ENCODE measurements around the gene ZNF428.
"Not testable (repeated sequence)": the region's sequence is repeated elsewhere in the genome, so short reads cannot be mapped to it uniquely, and the experiment has no call there.

Gene ZNF428

DNA sequence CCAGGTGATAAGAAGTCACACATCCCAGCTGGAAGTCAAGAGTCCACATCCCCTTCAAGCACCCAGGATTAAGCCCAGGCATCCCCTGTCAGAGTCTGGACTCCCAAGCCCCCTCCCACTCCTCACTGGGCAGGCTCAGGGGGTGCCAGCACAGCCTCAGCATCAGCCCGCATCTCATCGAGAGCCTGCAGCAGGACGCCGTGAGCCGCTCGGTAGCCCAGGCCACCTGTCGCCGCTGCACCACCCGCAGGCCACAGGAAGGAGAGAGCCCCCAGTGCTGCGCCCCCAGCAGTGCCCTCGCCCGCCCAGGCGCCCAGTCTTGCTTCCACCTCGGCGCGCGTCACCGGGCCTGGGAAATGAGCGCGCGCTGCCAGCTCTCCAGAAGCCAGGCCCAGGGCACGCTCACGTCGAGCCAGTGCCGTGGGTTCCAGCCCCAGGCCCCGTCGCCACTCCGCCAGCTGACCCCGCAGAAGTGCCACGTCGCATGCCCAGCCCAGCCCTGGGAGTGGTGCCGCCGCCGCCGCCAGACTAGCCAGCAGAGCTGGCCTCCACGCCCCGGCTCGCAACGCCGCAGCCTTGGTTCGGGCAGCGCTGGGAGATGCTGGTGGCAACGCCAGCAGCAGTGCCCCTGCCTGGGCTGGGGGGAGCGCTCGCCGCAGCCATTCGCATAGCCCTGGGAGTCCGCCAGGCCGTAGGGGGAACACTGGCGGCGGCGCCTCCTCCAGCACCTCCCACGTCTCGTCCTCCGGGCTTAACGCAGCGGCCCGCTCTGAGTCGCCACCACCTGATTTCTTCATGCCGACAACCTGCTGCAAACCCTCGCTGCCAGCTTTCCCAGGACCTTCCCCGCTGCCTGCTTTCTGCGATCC, 27.3 kb downstream of the ZNF428 start:
- DNase-seq, result no peak

DNA sequence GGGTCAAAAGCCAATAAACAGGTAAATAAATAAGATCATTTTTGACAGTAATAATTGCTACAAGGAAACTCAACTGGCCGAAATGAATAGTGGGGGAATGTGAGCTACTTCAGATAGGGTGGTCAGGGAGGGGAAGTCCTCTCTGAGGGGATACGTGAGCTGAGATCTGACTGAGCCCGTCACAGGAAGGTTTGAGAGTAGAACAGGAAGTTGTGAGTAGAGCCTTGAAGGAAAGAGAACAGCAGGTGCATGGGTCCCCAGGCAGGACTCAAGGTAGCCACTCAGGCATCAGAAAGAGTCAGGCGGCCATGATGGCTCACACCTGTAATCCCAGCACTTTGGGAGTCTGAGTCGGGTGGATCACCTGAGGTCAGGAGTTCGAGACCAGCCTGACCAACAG, 29.8 kb downstream of the ZNF428 start:
- no peak for DNase-seq

DNA sequence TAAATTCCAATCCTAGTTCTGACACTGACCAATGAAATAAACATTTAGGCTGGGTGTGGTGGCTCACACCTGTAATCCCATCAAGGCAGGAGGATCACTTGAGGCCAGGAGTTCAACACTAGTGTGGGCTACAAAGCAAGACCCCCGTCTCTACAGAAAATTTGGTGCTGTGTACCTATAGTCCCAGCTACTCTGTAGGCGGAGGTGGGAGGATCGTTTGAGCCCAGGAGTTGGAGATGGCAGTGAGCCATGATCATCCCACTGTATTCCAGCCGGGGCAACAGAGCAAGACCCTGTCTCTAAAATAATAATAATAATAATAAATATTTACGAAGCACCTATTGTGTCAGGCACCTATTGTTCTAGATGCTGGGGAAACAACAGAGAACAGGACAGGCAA, 30.2 kb downstream of the ZNF428 start:
- no peak for DNase-seq

DNA sequence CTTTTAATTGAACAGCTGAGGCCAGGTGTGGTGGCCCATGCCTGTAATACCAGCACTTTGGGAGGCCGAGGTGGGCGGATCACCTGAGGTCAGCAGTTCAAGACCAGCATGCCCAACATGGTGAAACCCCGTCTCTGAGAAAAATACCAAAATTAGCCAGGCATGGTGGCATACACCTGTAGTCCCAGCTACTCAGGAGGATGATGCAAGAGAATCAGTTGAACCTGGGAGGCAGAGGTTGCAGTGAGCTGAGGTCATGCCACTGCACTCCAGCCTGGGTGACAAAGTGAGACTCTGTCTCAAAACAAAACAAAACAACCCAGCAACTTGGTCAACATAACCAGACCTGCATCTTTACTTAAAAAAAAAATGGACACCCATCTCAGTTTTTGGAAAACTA, 32.4 kb downstream of the ZNF428 start:
- not testable (repeated sequence) for DNase-seq

DNA sequence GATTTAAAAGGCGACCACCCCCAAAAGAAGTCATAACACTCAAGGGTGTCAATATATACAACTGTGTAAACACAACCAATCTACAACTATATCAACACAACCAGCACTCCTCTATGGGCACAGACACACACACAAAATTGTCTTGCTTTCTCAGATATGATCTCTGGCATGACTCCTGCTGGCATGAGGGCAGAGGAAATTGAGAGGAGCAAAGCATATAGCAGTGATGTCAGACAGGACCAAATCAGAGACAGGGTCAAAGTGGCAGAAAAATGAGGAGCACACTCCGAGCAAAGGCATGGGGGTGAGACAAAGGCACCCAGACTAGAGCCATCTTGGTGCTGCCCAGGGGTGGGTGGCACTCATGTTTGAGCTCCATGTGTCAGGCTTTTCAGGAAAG, 33.1 kb downstream of the ZNF428 start:
- no peak for DNase-seq

DNA sequence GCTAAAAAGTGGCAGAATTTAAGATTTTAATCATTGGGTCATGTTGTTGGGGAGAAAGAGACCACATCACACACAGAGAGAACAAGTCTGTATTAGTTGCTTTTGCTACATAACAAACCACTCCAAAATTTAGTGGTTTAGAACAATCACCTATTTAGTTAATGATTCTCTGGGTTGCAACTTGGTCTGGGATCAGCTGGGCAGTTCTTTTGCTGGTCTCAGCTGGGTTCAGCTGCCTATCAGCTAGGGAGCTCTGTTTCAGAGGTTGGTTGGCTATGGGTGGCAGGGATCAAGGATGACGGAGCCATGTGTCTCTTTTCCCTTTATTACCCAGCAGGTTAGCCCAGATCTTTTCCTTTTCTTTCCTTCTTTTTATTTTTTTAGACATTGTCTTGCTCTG, 34.9 kb downstream of the ZNF428 start:
- no peak for DNase-seq

DNA sequence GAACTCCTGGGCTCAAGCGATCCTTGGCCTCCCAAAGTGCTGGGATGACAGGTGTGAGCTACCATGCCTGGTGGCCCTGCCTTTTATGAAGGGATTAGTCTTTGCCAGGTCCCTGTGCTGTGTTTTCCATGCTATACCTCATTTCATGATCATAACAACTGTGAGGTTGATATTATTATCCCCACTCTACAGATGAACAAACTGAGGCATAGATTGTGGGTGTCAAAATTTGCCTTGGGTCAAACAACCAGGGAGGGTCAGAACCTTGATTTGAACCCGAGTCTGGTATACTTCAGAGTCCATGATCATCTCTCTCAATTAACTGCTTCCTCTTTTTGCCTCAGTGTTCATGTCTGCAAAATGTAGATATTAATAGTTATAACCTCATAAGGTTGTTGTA, 36.9 kb downstream of the ZNF428 start:
- no peak for DNase-seq

DNA sequence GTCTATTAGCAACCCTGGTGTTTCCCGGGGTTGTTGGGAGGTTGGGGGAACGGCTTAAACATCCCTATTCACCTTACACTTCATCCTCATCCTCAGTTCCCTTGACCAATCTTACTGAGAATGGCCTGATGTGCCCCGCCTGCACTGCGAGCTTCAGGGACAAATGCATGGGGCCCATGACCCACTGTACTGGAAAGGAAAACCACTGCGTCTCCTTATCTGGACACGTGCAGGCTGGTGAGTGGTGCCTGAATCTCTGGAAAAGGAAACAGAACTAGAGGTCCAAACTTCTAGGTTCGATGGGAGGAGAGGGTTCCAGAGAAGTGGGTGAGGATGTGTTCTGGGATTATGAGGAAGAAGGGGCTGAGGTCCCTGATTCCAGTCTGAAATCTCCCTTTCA, 38.0 kb downstream of the ZNF428 start:
- DNase-seq, result no peak

DNA sequence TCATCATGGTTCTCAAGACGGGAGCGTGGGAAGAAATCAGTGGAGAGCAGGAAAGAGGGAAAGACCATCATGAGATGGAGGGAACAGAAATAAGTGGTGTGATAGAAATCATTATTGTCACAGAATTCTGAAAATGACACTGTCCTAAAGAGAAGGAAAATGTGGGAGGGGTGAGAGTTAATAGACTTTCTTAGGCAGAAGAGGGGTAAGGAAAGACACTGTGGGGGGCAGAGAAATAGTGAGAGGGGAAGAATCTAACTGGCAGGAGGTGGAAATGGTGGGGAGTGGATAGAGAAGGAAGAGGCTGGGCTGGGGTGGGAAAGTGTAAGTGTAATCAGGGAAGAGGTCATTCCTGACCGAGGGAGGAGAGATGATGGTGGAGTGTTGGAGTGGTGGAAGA, 40.6 kb downstream of the ZNF428 start:
- DNase-seq, result no peak

DNA sequence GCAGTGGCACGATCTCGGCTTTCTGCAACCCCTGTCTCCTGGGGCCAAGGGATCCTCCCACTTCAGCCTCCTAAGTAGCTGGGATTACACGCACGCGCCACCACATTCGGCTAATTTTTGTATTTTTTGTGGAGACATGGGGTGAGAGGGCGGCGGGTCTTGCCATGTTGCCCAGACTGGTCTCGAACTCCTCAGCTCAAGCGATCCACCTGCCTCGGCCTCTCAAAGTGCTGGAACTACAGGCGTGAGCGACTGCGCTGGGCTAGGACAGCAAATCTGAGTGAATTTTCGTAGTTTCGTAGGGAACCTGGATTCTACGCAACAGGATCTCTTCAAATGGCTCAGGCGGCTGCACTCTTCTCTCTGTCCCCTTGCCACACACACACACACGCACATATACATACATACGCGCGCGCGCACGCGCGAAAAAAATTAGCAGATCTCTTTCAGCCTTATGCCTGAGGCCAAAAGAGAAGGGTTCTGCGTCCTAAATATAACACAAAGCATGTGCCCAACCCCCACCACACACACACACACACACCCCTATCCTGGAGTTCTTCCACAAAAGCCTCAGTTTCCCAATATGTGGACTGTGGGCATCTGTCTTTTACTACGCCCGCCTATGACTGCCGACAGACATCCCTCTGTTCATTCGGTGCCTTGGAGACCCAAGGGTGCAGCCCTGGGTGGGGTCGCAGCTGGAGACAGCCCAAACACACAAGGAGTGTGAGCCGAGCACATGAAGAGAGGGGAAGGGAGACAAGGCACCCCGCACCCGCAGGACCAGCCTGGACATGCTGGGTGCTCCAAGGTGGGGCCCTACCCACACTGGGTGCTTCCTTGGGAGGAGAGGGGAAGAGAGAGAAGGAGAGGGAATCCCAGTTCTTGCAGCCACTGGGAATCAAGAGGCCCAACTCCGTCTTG, 43.2 kb downstream of the ZNF428 start:
- DNase-seq, result peak; percentile 15

DNA sequence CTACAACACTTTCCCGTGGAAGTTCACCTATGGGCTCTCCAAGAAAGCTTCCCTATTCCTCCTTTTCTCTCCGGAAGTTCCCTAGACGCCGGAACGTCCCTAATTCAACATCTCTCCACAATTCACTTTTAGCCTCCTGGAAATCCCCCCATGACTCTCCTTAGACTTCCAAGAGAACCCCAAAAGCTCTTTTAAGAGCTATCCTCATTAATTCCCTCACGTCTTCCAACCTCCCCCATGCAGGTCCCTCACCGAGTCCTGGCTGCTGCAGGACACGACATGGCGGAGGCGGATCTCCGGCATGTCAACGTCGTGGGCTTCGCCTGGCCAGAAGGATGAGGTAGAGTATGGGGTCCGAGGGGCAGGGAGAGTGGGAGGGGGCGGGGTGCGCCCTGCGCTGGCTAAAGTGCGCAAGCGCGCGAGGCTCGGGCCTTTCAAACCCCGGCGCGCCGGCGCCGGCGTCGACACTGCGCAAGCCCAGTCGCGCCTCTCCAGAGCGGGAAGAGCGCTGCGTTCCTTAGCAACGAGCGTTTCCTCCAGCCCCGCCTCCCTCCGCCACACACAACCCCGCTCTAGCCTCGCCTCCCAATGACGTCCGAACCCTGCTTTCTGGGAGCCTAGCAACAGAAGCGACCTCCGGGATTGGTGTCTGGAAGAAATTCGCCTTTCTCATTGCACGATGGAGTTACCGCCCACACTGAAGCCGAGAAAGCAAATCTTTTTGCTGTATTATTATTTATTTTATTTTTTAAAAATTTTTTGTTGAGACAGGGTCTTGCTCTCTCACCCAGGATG, 44.1 kb downstream of the ZNF428 start, which contains the start of the genes PINLYP and XRCC1:
Gene PINLYP, plus strand, starts transcription at position 646 of the 795 bp plus-strand sequence. CDS start 1,391 bp downstream, outside the sequence.
Gene XRCC1, minus strand, starts transcription at position 372 of the 795 bp plus-strand sequence. Its CDS starts 69 bp downstream, at position 303.
- DNase-seq, result peak; percentile 91

DNA sequence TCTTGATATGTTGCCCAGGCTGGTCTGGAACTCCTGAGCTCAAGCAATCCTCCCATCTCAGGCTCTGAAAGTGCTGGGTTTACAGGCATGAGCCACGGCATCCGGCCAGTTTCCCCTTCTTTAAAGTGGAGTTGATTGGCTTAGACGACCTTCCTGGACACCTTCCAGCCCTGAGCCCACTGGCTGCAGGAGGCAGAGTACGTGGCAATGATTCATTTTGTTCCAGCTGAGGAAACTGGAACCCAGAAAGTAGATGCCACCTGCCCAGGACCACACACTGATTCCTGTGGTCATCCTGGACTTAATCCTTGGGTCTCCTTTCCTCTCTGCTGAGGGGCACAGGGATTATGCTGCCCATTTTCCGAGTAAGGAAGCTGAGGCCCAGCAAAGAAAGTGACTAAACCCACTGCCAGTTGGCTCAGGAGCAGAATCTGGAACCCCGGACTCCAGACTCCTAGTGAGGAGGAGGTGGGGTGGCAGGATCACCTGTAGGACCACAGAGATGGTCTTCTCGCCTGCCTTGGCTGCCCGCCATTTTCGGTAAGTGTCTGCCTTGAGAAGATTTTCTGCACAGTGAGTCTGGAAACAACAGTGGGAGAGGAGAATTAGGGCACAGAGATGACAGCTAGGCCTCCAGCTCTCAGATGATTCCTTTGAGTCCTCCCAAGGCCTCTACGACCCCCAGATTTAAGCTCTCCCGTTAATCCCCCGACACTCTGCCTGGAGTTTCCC, 44.8 kb downstream of the ZNF428 start:
- no peak for DNase-seq

DNA sequence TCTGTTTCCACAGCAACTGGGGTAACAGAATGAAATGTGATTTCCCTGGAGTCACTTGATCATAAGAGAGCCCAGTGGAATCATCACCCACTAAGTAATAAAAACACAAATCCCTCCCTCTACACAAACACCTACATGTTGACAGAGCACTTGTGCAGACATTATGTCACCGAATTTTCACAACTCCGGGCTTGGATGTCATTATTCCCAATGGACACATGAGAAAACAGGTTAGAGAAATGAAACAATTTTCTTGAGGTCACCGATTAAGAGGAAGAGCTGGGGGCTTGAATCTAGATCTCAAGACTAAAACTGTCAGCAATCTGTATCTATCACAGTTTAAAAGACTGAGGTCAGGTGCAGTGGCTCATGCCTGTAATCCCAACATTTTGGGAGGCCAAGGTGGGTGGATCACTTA, 47.2 kb downstream of the ZNF428 start:
- DNase-seq, result no peak

DNA sequence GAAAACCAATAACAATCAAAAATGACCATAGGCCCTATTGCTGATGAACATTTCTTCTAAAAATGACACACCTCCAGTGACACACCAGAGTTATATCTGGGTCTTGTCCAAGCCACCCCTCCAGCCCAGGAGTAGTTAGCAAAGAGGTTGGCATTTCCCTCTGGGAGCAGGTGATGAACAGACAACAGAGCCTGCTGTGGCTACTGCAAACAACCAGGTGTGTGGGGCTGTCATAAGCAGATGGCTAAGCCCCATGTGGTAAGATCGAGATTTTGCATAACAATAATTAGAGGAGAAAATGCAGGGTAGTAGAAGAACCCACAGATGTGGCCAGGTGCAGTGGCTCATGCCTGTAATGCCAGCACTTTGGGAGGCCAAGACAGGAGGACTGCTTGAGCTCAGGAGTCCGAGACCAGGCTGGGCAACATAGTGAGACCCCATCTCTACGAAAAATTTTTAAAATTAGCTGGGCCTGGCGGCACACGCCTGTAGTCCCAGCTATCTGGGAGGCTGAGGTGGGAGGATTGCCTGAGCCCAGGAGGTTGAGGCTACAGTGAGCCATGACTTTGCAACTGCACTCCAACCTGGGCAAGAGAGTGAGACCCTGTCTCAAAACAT, 49.1 kb downstream of the ZNF428 start:
- peak; percentile 24 for DNase-seq

DNA sequence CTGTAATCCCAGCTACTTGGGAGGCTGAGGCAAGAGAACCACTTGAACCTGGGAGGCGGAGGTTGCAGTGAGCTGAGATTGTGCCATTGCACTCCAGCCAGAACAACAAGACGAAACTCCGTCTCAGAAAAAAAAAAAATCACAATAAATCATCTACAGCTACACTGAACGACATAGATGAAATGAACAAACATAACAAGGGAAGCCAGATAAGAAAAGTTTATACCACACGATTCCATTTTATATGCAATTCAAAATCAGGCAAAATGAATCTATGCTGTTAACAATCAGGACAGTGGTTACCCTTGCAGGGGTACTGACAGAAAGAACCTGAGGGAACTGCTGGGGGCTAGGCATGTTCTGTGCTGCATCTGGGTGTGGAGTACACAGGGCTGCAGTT, 49.8 kb downstream of the ZNF428 start:
- no peak for DNase-seq

DNA sequence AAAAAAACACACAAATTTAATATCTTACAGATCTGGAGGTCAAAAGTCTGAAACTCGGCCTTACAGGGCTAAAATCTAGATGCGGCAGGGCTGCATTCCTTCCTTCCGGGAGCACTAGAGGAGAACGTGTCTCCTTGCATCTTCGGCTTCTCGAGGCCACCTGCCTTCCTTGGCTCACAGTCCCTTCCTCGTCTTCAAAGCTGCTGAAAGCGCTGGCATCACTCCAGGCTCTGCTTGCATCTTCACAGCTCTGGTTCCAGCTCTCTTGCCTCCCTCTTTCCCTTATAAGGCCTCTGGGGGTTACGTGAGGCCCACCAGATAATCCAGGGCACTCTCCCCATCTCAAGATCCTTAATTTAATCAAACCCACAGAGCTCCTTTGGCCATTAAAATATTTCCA, 54.6 kb downstream of the ZNF428 start:
- DNase-seq, result no peak

DNA sequence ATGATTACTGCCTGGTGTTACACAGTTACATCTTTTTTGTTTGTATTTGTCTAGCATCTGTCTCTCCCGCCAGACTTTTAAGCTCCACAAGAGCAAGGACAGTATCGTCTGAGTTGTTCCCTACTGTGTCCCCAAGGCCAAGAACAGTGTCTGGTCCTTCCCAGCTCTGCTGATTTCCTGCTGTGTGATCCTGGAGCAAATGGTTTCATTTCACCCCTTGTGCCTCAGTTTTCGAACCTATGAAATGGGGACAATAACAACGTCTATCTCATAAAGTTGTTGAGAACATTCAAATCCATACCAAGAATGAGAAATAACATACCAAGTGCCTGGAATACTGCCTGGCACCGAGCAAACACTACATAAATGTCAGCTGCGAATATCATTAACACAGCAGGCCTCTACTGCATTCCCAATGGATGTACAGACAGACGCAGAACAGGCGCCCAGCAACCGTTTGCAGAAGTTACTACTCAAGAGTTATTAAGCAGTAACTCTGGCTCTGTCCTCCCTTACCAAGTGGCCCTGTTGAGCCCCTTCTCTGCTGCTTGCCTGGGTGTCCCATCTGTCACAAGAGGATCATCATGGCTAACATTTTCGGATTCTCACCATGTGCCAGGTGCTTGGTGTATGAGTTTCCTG, 55.5 kb downstream of the ZNF428 start:
- DNase-seq, result no peak

DNA sequence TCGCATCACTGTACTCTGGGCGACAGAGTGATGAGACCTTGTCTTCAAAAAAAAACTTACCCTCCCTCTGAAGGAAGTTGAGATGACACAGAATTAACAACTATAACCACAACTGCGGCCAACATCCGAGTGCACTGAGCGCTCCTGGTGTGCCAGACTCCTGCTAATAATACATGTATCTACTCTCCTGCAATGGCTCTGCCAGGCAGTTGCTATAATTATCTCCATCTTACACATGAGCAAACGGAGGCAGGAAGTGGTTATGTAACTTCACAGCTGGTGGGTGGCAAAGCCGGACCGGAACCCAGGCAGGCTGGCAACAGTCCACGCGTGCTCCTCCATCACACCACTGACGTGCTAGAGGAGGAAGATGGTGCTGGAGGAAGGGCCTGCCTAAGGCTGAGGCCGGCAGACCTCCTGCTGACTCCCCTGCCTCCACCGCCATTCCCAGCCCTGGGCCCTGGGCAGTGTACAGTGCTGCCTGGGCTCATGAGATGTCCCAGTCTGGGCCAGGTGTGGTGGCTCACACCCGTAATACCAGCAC, 56.7 kb downstream of the ZNF428 start:
- DNase-seq, result peak; percentile 12

DNA sequence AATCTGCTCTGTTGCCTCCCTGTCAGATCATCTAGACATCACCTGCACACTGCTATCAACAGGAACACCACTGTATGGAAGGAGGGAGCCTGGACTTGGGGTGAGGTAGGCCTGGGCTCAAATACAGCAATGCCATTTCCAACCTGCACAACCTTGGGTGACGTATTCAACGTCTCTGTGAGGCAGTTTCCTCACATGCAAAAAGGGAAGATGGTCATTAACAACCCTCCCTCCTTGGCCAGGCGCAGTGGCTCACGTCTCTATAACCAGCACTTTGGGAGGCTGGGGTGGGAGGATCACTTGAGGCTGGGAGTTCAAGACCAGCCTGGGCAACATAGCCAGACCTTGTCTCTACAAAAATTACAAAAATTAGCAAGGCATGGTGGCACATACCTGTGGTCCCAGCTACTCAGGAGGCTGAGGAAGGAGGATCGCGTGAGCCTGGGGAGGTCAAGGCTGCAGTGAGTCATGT, 57.2 kb downstream of the ZNF428 start:
- no peak for DNase-seq

DNA sequence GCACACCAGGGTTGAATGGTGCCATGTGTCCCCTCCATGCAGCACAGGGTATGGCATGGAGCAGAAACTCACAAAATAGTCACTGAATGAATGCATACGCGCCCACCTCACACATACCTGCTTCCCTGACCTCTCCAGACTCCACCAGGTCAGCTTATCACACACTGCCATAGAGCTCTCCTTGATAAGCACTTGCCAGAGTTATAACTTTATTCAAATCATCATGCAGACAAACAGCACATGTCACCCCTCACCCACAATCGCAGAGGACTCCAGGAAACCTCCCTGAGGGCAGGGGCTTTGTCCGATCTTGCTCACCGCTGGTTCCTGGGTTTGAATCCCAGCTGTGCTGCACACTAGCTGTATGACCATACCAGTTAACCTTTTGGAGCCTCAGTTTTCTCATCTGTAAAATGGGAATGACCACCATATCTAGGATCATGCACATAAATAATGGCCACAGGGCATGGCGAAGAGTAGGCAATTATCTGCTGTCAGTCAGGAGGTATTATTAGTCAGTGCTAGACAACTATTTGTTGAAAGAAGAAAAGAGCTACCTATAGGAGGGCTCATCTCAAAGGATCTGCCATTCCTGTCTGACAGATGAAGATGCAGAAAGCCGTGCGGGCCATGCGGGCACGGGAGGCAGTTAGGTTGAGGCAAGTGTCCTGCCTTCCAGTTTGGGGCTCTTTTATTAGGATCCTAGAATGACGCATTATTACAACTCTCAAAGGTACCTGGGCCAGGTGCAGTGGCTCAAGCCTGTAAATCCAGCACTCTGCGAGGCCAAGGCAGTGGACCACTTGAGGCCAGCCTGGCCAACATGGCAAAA, 58.1 kb downstream of the ZNF428 start:
- DNase-seq, result no peak

All from NCI-H1417 treated with DMSO at 0.1 percent for 48 hours (cell line).